HEK293 (cell line): ENCODE results near the gene FSTL5.

ENCODE experiments used
- CTCF ChIA-PET: fragments of 350-600 bp; formaldehyde crosslinking; extraction: SDS; loops from one replicate; lab custom pipeline; 2021; ENCODE audit warnings: antibody characterized with exemption; lab: Yijun Ruan, JAX
- POLR2A ChIA-PET: fragments of 300-600 bp; formaldehyde crosslinking; extraction: SDS; loops from one replicate; lab custom pipeline; 2020; ENCODE audit warnings: antibody characterized with exemption, inconsistent platforms; lab: Yijun Ruan, JAX
- H3K27ac ChIP-seq: fragments of 200-500 bp; sonication (Bioruptor generic); 2 replicates; pipeline ENCODE4 v1.5.1; 2014; ENCODE audit warnings: low read depth, low read length, control low read depth, inconsistent platforms; ENCODE audit errors: extremely low read depth
- H3K36me3 ChIP-seq, 2 experiments: fragments of 200-500 bp in 1 of 2; sonication (Bioruptor generic) in 1 of 2; 1 replicate in 1 of 2; 2 replicates in 1 of 2; pipeline ENCODE4 v1.5.1; 2014 to 2017; ENCODE audit warnings: inconsistent platforms in 2 of 2, low read length in 2 of 2; ENCODE audit not compliant: control insufficient read depth in 2 of 2, insufficient read depth in 1 of 2
- H3K4me1 ChIP-seq: fragments of 200-500 bp; sonication (Bioruptor generic); 2 replicates; pipeline ENCODE4 v1.5.1; 2014; ENCODE audit warnings: mild to moderate bottlenecking, low read length, inconsistent platforms; ENCODE audit not compliant: control insufficient read depth, insufficient read depth
- H3K4me3 ChIP-seq: 2 replicates; pipeline ENCODE4 v1.5.1; 2011; ENCODE audit warnings: low read depth, mild to moderate bottlenecking, control low read depth, low read length, moderate library complexity
- H3K9me3 ChIP-seq: fragments of 200-500 bp; sonication (Bioruptor generic); 2 replicates; pipeline ENCODE4 v1.5.1; 2014; ENCODE audit warnings: low read depth, low read length, inconsistent platforms; ENCODE audit not compliant: control insufficient read depth, insufficient read depth
- BCL11A ChIP-seq: fragments of 450-650 bp; formaldehyde crosslinking; IDR thresholded peaks from 2 replicates; pipeline ENCODE4 v1.5.1; 2016; ENCODE audit warnings: low read depth, missing biosample characterization, missing genetic modification characterization
- FEZF1 ChIP-seq: fragments of 450-650 bp; formaldehyde crosslinking; IDR thresholded peaks from 2 replicates; pipeline ENCODE4 v1.5.1; 2016; ENCODE audit warnings: missing biosample characterization, missing genetic modification characterization
- GFI1B ChIP-seq: fragments of 450-650 bp; formaldehyde crosslinking; IDR thresholded peaks from 2 replicates; pipeline ENCODE4 v1.5.1; 2016; ENCODE audit warnings: missing biosample characterization, missing genetic modification characterization
- GLI2 ChIP-seq: fragments of 450-650 bp; formaldehyde crosslinking; IDR thresholded peaks from 2 replicates; pipeline ENCODE4; 2017; ENCODE audit warnings: missing biosample characterization, missing genetic modification characterization, low read depth, borderline replicate concordance
- GLI4 ChIP-seq: fragments of 450-650 bp; formaldehyde crosslinking; IDR thresholded peaks from 2 replicates; pipeline ENCODE4 v1.5.1; 2016; ENCODE audit warnings: missing biosample characterization, missing genetic modification characterization
- HOXA7 ChIP-seq: sonication (generic); formaldehyde crosslinking; IDR thresholded peaks from 2 replicates; pipeline ENCODE4 v1.8.1; 2022; ENCODE audit warnings: missing genetic modification reagents, borderline replicate concordance
- IKZF3 ChIP-seq: fragments of 450-650 bp; IDR thresholded peaks from 2 replicates; pipeline ENCODE4 v1.5.0; 2018; ENCODE audit warnings: missing biosample characterization, mild to moderate bottlenecking, missing genetic modification characterization, moderate library complexity
- MYNN ChIP-seq: fragments of 450-650 bp; formaldehyde crosslinking; IDR thresholded peaks from 2 replicates; pipeline ENCODE4 v1.5.1; 2016; ENCODE audit warnings: missing biosample characterization, missing genetic modification characterization, borderline replicate concordance
- SCRT1 ChIP-seq: fragments of 450-650 bp; formaldehyde crosslinking; IDR thresholded peaks from 2 replicates; pipeline ENCODE4 v1.5.1; 2016; ENCODE audit warnings: missing biosample characterization, missing genetic modification characterization, borderline replicate concordance
- WT1 ChIP-seq: fragments of 450-650 bp; formaldehyde crosslinking; IDR thresholded peaks from 2 replicates; pipeline ENCODE4 v1.5.1; 2016; ENCODE audit warnings: missing biosample characterization, missing genetic modification characterization
- YY2 ChIP-seq: fragments of 450-650 bp; formaldehyde crosslinking; IDR thresholded peaks from 2 replicates; pipeline ENCODE4 v1.5.1; 2016; ENCODE audit warnings: missing biosample characterization, missing genetic modification characterization
- ZBTB48 ChIP-seq: fragments of 450-650 bp; formaldehyde crosslinking; IDR thresholded peaks from 2 replicates; pipeline ENCODE4 v1.5.1; 2016; ENCODE audit warnings: missing biosample characterization, missing genetic modification characterization
- ZNF146 ChIP-seq: fragments of 450-650 bp; formaldehyde crosslinking; IDR thresholded peaks from 2 replicates; pipeline ENCODE4 v1.5.1; 2016; ENCODE audit warnings: missing biosample characterization, missing genetic modification characterization
- ZNF202 ChIP-seq: fragments of 450-650 bp; formaldehyde crosslinking; IDR thresholded peaks from 2 replicates; pipeline ENCODE4 v1.5.1; 2016; ENCODE audit warnings: missing biosample characterization, missing genetic modification characterization, borderline replicate concordance
- ZNF274 ChIP-seq, 2 experiments: fragments of 200-500 bp in 1 of 2; fragments of 450-650 bp in 1 of 2; sonication (Bioruptor generic) in 1 of 2; formaldehyde crosslinking in 1 of 2; IDR thresholded peaks; 2 replicates each; pipeline versions ENCODE4 v1.5.1 to v1.6.1; 2014 to 2016; ENCODE audit warnings: borderline replicate concordance in 1 of 2, inconsistent platforms in 1 of 2, low read length in 1 of 2, missing biosample characterization in 1 of 2, missing genetic modification characterization in 1 of 2
- ZNF354C ChIP-seq: fragments of 450-650 bp; formaldehyde crosslinking; IDR thresholded peaks from 2 replicates; pipeline ENCODE4 v1.5.1; 2016; ENCODE audit warnings: missing biosample characterization, missing genetic modification characterization, low read depth, borderline replicate concordance
- ZNF549 ChIP-seq: fragments of 450-650 bp; IDR thresholded peaks from 2 replicates; pipeline ENCODE4 v1.5.1; 2018; ENCODE audit warnings: missing biosample characterization, missing genetic modification characterization, mild to moderate bottlenecking, inconsistent platforms, moderate library complexity
- ZSCAN23 ChIP-seq: fragments of 450-650 bp; formaldehyde crosslinking; IDR thresholded peaks from 2 replicates; pipeline ENCODE4 v1.5.1; 2016; ENCODE audit warnings: missing biosample characterization, missing genetic modification characterization
- ZSCAN30 ChIP-seq: fragments of 450-650 bp; IDR thresholded peaks from 2 replicates; pipeline ENCODE4 v1.5.1; 2018; ENCODE audit warnings: missing biosample characterization, mild to moderate bottlenecking, missing genetic modification characterization, moderate library complexity
- ZXDB ChIP-seq: fragments of 450-650 bp; formaldehyde crosslinking; IDR thresholded peaks from 2 replicates; pipeline ENCODE4 v1.5.1; 2016; ENCODE audit warnings: missing biosample characterization, missing genetic modification characterization
- TF ChIP-seq, protein P1 (sequence below): fragments of 450-650 bp; formaldehyde crosslinking; IDR thresholded peaks from 2 replicates; pipeline ENCODE4 v1.5.1; 2016; ENCODE audit warnings: missing biosample characterization, missing genetic modification characterization, low read depth
- TF ChIP-seq, protein P2 (sequence below): fragments of 450-650 bp; formaldehyde crosslinking; IDR thresholded peaks from 2 replicates; pipeline ENCODE4 v1.5.1; 2016; ENCODE audit warnings: missing biosample characterization, missing genetic modification characterization, borderline replicate concordance
- TF ChIP-seq, protein P3 (sequence below): fragments of 450-650 bp; formaldehyde crosslinking; IDR thresholded peaks from 2 replicates; pipeline ENCODE4 v1.5.1; 2016; ENCODE audit warnings: missing biosample characterization, missing genetic modification characterization
- TF ChIP-seq, protein P4 (sequence below): fragments of 450-650 bp; formaldehyde crosslinking; IDR thresholded peaks from 2 replicates; pipeline ENCODE4 v1.5.1; 2016; ENCODE audit warnings: missing biosample characterization, missing genetic modification characterization

Gene FSTL5

DNA sequence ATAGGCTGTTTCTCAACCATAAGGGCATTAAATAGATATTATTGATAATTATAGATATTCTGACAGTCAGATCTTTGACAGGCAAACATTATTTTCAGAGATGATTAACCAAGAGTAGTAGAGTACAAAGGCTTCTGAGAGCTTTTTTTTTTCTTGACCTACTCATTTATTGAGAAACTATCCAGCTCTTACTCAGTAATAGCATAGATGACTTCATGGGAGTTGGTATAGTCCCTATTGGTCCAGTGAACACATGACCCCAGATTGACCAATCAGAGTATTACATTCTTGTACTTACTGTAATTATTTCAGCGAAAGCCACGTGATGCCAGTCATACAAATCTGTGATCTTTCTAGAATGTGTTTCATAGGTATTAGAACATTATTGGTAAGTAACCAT, 508.7 kb downstream of the FSTL5 start (continued):
- TF ChIP-seq ZSCAN30 (tag by site-specific recombination) (no peak), ZNF274 (IDR thresholded peaks at IDR 0.05; ENCODE audit: low read length) (no peak), ZNF274 (tag by site-specific recombination; IDR thresholded peaks at IDR 0.05; ENCODE audit: borderline replicate concordance) (no peak), YY2 (tag by site-specific recombination) (no peak), ZBTB48 (tag by site-specific recombination) (no peak), FEZF1 (tag by site-specific recombination) (no peak), GLI2 (tag by site-specific recombination) (no peak), ZNF549 (no peak), HOXA7 (no peak), GLI4 (tag by site-specific recombination) (no peak), ZXDB (tag by site-specific recombination) (no peak), ZSCAN23 (tag by site-specific recombination) (no peak), WT1 (tag by site-specific recombination) (no peak)
- TF ChIP-seq, protein P1, sequence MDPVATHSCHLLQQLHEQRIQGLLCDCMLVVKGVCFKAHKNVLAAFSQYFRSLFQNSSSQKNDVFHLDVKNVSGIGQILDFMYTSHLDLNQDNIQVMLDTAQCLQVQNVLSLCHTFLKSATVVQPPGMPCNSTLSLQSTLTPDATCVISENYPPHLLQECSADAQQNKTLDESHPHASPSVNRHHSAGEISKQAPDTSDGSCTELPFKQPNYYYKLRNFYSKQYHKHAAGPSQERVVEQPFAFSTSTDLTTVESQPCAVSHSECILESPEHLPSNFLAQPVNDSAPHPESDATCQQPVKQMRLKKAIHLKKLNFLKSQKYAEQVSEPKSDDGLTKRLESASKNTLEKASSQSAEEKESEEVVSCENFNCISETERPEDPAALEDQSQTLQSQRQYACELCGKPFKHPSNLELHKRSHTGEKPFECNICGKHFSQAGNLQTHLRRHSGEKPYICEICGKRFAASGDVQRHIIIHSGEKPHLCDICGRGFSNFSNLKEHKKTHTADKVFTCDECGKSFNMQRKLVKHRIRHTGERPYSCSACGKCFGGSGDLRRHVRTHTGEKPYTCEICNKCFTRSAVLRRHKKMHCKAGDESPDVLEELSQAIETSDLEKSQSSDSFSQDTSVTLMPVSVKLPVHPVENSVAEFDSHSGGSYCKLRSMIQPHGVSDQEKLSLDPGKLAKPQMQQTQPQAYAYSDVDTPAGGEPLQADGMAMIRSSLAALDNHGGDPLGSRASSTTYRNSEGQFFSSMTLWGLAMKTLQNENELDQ (tag by site-specific recombination): no peak

DNA sequence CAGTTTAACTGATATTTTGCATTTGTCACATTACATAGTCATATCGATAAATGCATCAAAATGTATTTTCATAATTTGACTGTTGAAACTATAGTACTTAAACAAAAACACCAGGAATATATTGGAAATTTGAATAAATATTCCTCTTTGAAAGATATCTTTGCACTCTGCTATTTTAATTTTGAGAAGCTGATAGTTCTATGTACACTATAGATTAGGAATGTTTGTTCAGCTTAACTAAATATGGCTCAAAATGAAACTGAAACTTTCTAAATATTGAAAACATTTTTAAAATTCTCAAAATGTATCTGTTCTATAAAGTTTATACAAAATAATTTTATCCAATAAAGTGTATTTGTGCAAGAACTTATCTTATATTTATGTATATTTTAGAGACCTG, 510.1 kb downstream of the FSTL5 start:
- Histone ChIP-seq H3K4me1 (no peaks in the 10 kb centered on the region), H3K36me3 (no peaks in the 10 kb centered on the region), H3K4me3 (no peak overlapping the region), H3K9me3 (no peaks in the 10 kb centered on the region), H3K27ac (no peak overlapping the region)
- CTCF ChIA-PET: no interaction called here
- POLR2A ChIA-PET: no interaction called here
- no peak for TF ChIP-seq SCRT1 (tag by site-specific recombination)
- TF ChIP-seq ZNF274 (IDR thresholded peaks at IDR 0.05; ENCODE audit: low read length): no peak
- no peak for TF ChIP-seq ZNF274 (tag by site-specific recombination; IDR thresholded peaks at IDR 0.05; ENCODE audit: borderline replicate concordance)
- no peak for TF ChIP-seq GFI1B (tag by site-specific recombination)
- TF ChIP-seq MYNN (tag by site-specific recombination): no peak
- TF ChIP-seq IKZF3: no peak
- TF ChIP-seq, protein P2, sequence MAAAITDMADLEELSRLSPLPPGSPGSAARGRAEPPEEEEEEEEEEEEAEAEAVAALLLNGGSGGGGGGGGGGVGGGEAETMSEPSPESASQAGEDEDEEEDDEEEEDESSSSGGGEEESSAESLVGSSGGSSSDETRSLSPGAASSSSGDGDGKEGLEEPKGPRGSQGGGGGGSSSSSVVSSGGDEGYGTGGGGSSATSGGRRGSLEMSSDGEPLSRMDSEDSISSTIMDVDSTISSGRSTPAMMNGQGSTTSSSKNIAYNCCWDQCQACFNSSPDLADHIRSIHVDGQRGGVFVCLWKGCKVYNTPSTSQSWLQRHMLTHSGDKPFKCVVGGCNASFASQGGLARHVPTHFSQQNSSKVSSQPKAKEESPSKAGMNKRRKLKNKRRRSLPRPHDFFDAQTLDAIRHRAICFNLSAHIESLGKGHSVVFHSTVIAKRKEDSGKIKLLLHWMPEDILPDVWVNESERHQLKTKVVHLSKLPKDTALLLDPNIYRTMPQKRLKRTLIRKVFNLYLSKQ (tag by site-specific recombination): no peak
- TF ChIP-seq, protein P3, sequence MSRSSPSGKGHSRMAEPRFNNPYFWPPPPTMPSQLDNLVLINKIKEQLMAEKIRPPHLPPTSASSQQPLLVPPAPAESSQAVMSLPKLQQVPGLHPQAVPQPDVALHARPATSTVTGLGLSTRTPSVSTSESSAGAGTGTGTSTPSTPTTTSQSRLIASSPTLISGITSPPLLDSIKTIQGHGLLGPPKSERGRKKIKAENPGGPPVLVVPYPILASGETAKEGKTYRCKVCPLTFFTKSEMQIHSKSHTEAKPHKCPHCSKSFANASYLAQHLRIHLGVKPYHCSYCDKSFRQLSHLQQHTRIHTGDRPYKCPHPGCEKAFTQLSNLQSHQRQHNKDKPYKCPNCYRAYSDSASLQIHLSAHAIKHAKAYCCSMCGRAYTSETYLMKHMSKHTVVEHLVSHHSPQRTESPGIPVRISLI (tag by site-specific recombination): no peak
- no peak for TF ChIP-seq ZNF354C (tag by site-specific recombination)
- TF ChIP-seq, protein P4, sequence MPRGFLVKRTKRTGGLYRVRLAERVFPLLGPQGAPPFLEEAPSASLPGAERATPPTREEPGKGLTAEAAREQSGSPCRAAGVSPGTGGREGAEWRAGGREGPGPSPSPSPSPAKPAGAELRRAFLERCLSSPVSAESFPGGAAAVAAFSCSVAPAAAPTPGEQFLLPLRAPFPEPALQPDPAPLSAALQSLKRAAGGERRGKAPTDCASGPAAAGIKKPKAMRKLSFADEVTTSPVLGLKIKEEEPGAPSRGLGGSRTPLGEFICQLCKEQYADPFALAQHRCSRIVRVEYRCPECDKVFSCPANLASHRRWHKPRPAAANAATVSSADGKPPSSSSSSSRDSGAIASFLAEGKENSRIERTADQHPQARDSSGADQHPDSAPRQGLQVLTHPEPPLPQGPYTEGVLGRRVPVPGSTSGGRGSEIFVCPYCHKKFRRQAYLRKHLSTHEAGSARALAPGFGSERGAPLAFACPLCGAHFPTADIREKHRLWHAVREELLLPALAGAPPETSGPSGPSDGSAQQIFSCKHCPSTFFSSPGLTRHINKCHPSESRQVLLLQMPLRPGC (tag by site-specific recombination): no peak
- TF ChIP-seq BCL11A (tag by site-specific recombination): no peak
- no peak for TF ChIP-seq ZNF146 (tag by site-specific recombination)
- TF ChIP-seq ZNF202 (tag by site-specific recombination): no peak
- TF ChIP-seq, all 188 proteins: peak for 0
